HEK293T (cell line): Measurements from ENCODE around the gene UNC13C.

Source experiments
- ARNT ChIP-seq: fragments of 450-650 bp; IDR thresholded peaks from 2 replicates; pipeline ENCODE4 v1.6.1; 2017; ENCODE audit warnings: mild to moderate bottlenecking
- FOXA1 ChIP-seq: fragments of 450-650 bp; IDR thresholded peaks from 2 replicates; pipeline ENCODE4 v1.6.1; 2016; ENCODE audit warnings: mild to moderate bottlenecking
- FOXK2 ChIP-seq: fragments of 450-650 bp; IDR thresholded peaks from 2 replicates; pipeline ENCODE4 v1.6.1; 2016; ENCODE audit warnings: mild to moderate bottlenecking
- FOXM1 ChIP-seq: fragments of 450-650 bp; IDR thresholded peaks from 2 replicates; pipeline ENCODE4 v1.6.1; 2017; ENCODE audit warnings: mild to moderate bottlenecking, borderline replicate concordance
- HDGF ChIP-seq: fragments of 450-650 bp; IDR thresholded peaks from 2 replicates; pipeline ENCODE4 v1.6.1; 2017; ENCODE audit warnings: antibody characterized with exemption, borderline replicate concordance
- L3MBTL2 ChIP-seq: fragments of 450-650 bp; conservative IDR thresholded peaks from 2 replicates; pipeline ENCODE4 v1.6.1; 2016; ENCODE audit warnings: mild to moderate bottlenecking
- LEF1 ChIP-seq: fragments of 450-650 bp; IDR thresholded peaks from 2 replicates; pipeline ENCODE4 v1.6.1; 2017; ENCODE audit warnings: mild to moderate bottlenecking, borderline replicate concordance
- SP1 ChIP-seq: fragments of 450-650 bp; IDR thresholded peaks from 2 replicates; pipeline ENCODE4 v1.6.1; 2017
- SUZ12 ChIP-seq: fragments of 450-650 bp; IDR thresholded peaks from 2 replicates; pipeline ENCODE4 v1.6.1; 2016; ENCODE audit warnings: mild to moderate bottlenecking
- TARDBP ChIP-seq: fragments of 450-650 bp; IDR thresholded peaks from 2 replicates; pipeline ENCODE4 v1.6.1; 2016

DNA sequence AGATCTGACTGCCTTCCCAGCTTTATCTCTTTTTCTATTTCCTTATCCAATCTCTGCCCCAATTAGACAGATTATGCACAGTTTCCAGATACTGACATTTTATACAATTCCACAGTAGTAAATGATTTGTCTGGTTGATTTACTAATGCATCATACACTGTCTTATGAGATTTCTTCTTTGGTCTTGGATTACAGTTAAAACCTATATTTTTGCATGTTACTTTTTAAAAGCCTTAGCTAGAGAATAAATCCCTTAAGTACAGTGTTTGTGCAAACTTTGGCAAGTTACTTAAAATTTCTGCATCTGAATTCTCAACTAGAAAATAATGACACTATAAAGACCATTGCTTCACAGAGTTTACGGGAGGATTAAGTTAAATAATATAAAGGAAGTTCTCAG is 6.0 kb downstream of the UNC13C start:
- TF ChIP-seq ARNT = no peak
- no peak for TF ChIP-seq FOXA1
- TF ChIP-seq LEF1 = no peak
- TF ChIP-seq HDGF = no peak
- TF ChIP-seq SUZ12 = no peak
- TF ChIP-seq FOXM1 = no peak
- no peak for TF ChIP-seq FOXK2
- no peak for TF ChIP-seq TARDBP
- no peak for TF ChIP-seq L3MBTL2
- no peak for TF ChIP-seq SP1
